ENCODE data around the gene LUC7L. TPM values are rescaled to one million over a fixed set of nuclear protein-coding genes. Genes with fewer than 3 reads are reported as not detected.
"Not testable (repeated sequence)": the region's sequence is repeated elsewhere in the genome, so short reads cannot be mapped to it uniquely, and the experiment has no call there.

Gene LUC7L
- total RNA-seq, 2 donors from 2014 or later = 66.1 to 88.3 TPM

DNA sequence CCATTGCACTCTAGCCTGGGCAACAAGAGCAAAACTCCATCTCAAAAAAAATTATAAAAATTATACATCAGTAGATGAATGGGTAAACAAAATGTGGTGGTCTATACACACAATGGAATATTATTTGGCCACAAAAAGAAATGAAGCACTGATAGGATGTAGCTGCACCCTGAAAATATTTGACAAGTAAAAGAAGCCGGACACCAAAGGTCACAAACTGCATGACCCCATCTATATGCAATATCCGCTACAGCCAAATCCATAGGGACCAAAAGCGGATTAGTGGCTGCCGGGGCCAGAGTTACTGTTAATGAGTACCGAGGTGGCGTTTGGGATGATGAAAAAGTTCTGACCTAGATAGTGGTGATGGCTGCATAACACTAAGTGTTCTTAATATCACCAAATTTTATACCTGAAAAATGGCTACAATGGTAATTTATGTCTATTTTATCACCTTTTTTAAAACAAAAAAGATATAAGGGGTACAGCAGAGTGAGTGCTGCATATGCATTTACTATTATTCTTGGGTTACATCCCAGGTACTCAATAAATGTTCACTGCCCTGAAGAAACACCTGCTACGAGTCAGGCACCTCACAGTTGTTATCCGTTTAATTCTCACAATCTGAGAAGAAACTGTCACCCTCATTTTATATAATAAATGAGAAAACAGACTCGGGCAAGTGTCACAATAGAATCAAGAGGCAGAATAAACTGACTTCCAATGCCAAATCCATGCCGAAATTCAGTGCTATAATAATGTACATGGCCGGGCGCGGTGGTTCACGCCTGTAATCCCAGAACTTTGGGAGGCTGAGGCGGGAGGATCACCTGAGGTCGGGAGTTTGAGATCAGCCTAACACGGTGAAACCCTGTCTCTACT is 49.8 kb downstream of the LUC7L start:
- ATAC-seq (no peak), DNase-seq (ENCODE audit: low spot score in 2 of 2) (no peak)
- no peaks in the 10 kb centered on the region for H3K36me3 Mint-ChIP-seq
- no peak overlapping the region for H3K27ac Mint-ChIP-seq
- no peaks in the 10 kb centered on the region for H3K9me3 Mint-ChIP-seq

DNA sequence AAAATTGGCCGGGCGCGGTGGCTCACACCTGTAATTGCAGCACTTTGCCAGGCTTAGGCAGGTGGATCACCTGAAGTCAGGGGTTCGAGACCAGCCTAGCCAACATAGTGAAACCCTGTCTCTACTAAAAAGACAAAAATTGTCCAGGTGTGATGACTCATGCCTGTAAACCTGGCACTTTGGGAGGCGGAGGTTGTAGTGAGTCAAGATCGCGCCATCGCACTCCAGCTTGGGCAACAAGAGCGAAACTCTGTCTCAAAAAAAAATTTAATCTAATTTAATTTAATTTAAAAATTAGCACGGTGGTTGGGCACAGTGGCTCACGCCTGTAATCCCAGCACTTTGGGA is 50.6 kb downstream of the LUC7L start:
- DNase-seq (ENCODE audit: low spot score in 2 of 2) = no peak
- H3K27ac Mint-ChIP-seq = no peak overlapping the region
- ATAC-seq = no peak
- no peaks in the 10 kb centered on the region for H3K36me3 Mint-ChIP-seq
- no peaks in the 10 kb centered on the region for H3K9me3 Mint-ChIP-seq

DNA sequence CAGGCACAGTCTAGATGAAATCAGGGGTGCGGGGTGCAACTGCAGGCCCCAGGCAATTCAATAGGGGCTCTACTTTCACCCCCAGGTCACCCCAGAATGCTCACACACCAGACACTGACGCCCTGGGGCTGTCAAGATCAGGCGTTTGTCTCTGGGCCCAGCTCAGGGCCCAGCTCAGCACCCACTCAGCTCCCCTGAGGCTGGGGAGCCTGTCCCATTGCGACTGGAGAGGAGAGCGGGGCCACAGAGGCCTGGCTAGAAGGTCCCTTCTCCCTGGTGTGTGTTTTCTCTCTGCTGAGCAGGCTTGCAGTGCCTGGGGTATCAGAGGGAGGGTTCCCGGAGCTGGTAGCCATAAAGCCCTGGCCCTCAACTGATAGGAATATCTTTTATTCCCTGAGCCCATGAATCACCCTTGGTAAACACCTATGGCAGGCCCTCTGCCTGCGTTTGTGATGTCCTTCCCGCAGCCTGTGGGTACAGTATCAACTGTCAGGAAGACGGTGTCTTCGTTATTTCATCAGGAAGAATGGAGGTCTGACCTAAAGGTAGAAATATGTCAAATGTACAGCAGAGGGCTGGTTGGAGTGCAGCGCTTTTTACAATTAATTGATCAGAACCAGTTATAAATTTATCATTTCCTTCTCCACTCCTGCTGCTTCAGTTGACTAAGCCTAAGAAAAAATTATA is 51.1 kb downstream of the LUC7L start:
- no peak for ATAC-seq
- Mint-ChIP-seq H3K9me3 (no peaks in the 10 kb centered on the region), H3K27ac (no peak overlapping the region), H3K36me3 (no peaks in the 10 kb centered on the region)
- no peak for DNase-seq (ENCODE audit: low spot score in 2 of 2)

DNA sequence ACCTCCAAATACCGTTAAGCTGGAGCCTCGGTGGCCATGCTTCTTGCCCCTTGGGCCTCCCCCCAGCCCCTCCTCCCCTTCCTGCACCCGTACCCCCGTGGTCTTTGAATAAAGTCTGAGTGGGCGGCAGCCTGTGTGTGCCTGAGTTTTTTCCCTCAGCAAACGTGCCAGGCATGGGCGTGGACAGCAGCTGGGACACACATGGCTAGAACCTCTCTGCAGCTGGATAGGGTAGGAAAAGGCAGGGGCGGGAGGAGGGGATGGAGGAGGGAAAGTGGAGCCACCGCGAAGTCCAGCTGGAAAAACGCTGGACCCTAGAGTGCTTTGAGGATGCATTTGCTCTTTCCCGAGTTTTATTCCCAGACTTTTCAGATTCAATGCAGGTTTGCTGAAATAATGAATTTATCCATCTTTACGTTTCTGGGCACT is 51.8 kb downstream of the LUC7L start:
- no peak for DNase-seq (ENCODE audit: low spot score in 2 of 2)
- Mint-ChIP-seq H3K36me3 (no peaks in the 10 kb centered on the region), H3K27ac (no peak overlapping the region), H3K9me3 (no peaks in the 10 kb centered on the region)
- no peak for ATAC-seq

DNA sequence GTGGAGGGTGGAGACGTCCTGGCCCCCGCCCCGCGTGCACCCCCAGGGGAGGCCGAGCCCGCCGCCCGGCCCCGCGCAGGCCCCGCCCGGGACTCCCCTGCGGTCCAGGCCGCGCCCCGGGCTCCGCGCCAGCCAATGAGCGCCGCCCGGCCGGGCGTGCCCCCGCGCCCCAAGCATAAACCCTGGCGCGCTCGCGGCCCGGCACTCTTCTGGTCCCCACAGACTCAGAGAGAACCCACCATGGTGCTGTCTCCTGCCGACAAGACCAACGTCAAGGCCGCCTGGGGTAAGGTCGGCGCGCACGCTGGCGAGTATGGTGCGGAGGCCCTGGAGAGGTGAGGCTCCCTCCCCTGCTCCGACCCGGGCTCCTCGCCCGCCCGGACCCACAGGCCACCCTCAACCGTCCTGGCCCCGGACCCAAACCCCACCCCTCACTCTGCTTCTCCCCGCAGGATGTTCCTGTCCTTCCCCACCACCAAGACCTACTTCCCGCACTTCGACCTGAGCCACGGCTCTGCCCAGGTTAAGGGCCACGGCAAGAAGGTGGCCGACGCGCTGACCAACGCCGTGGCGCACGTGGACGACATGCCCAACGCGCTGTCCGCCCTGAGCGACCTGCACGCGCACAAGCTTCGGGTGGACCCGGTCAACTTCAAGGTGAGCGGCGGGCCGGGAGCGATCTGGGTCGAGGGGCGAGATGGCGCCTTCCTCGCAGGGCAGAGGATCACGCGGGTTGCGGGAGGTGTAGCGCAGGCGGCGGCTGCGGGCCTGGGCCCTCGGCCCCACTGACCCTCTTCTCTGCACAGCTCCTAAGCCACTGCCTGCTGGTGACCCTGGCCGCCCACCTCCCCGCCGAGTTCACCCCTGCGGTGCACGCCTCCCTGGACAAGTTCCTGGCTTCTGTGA is 52.5 kb downstream of the LUC7L start, which contains the start of gene HBA1:
Gene HBA1, plus strand, starts transcription at position 204 of the 906 bp plus-strand sequence. Its CDS starts 37 bp downstream, at position 241.
- H3K27ac Mint-ChIP-seq; H3K9me3 Mint-ChIP-seq; H3K36me3 Mint-ChIP-seq; DNase-seq (ENCODE audit: low spot score in 2 of 2): not testable (repeated sequence)
- ATAC-seq = peak in 1 of 2 donors; percentile 59

DNA sequence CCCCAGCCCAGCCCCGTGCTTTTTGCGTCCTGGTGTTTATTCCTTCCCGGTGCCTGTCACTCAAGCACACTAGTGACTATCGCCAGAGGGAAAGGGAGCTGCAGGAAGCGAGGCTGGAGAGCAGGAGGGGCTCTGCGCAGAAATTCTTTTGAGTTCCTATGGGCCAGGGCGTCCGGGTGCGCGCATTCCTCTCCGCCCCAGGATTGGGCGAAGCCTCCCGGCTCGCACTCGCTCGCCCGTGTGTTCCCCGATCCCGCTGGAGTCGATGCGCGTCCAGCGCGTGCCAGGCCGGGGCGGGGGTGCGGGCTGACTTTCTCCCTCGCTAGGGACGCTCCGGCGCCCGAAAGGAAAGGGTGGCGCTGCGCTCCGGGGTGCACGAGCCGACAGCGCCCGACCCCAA is 53.2 kb downstream of the LUC7L start:
- H3K36me3 Mint-ChIP-seq; DNase-seq (ENCODE audit: low spot score in 2 of 2); H3K9me3 Mint-ChIP-seq; H3K27ac Mint-ChIP-seq: not testable (repeated sequence)
- peak in 1 of 2 donors; percentile 2 for ATAC-seq

DNA sequence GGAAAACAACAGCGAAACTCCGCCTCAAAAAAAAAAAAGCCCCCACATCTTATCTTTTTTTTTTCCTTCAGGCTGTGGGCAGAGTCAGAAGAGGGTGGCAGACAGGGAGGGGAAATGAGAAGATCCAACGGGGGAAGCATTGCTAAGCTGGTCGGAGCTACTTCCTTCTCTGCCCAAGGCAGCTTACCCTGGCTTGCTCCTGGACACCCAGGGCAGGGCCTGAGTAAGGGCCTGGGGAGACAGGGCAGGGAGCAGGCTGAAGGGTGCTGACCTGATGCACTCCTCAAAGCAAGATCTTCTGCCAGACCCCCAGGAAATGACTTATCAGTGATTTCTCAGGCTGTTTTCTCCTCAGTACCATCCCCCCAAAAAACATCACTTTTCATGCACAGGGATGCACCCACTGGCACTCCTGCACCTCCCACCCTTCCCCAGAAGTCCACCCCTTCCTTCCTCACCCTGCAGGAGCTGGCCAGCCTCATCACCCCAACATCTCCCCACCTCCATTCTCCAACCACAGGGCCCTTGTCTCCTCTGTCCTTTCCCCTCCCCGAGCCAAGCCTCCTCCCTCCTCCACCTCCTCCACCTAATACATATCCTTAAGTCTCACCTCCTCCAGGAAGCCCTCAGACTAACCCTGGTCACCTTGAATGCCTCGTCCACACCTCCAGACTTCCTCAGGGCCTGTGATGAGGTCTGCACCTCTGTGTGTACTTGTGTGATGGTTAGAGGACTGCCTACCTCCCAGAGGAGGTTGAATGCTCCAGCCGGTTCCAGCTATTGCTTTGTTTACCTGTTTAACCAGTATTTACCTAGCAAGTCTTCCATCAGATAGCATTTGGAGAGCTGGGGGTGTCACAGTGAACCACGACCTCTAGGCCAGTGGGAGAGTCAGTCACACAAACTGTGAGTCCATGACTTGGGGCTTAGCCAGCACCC is 54.0 kb downstream of the LUC7L start:
- Mint-ChIP-seq H3K27ac (no peak overlapping the region), H3K9me3 (no peaks in the 10 kb centered on the region), H3K36me3 (no peaks in the 10 kb centered on the region)
- no peak for DNase-seq (ENCODE audit: low spot score in 2 of 2)
- ATAC-seq = no peak

DNA sequence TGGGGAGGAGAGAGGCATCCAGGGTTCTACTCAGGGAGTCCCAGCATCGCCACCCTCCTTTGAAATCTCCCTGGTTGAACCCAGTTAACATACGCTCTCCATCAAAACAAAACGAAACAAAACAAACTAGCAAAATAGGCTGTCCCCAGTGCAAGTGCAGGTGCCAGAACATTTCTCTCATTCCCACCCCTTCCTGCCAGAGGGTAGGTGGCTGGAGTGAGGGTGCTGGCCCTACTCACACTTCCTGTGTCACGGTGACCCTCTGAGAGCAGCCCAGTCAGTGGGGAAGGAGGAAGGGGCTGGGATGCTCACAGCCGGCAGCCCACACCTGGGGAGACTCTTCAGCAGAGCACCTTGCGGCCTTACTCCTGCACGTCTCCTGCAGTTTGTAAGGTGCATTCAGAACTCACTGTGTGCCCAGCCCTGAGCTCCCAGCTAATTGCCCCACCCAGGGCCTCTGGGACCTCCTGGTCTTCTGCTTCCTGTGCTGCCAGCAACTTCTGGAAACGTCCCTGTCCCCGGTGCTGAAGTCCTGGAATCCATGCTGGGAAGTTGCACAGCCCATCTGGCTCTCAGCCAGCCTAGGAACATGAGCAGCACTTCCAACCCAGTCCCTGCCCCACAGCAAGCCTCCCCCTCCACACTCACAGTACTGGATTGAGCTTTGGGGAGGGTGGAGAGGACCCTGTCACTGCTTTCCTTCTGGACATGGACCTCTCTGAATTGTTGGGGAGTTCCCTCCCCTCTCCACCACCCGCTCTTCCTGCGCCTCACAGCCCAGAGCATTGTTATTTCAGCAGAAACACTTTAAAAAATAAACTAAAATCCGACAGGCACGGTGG is 55.1 kb downstream of the LUC7L start:
- ATAC-seq; H3K36me3 Mint-ChIP-seq; DNase-seq (ENCODE audit: low spot score in 2 of 2); H3K27ac Mint-ChIP-seq; H3K9me3 Mint-ChIP-seq: not testable (repeated sequence)

DNA sequence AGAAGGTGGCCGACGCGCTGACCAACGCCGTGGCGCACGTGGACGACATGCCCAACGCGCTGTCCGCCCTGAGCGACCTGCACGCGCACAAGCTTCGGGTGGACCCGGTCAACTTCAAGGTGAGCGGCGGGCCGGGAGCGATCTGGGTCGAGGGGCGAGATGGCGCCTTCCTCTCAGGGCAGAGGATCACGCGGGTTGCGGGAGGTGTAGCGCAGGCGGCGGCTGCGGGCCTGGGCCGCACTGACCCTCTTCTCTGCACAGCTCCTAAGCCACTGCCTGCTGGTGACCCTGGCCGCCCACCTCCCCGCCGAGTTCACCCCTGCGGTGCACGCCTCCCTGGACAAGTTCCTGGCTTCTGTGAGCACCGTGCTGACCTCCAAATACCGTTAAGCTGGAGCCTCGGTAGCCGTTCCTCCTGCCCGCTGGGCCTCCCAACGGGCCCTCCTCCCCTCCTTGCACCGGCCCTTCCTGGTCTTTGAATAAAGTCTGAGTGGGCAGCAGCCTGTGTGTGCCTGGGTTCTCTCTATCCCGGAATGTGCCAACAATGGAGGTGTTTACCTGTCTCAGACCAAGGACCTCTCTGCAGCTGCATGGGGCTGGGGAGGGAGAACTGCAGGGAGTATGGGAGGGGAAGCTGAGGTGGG is 55.9 kb downstream of the LUC7L start:
- not testable (repeated sequence) for H3K9me3 Mint-ChIP-seq, H3K36me3 Mint-ChIP-seq

DNA sequence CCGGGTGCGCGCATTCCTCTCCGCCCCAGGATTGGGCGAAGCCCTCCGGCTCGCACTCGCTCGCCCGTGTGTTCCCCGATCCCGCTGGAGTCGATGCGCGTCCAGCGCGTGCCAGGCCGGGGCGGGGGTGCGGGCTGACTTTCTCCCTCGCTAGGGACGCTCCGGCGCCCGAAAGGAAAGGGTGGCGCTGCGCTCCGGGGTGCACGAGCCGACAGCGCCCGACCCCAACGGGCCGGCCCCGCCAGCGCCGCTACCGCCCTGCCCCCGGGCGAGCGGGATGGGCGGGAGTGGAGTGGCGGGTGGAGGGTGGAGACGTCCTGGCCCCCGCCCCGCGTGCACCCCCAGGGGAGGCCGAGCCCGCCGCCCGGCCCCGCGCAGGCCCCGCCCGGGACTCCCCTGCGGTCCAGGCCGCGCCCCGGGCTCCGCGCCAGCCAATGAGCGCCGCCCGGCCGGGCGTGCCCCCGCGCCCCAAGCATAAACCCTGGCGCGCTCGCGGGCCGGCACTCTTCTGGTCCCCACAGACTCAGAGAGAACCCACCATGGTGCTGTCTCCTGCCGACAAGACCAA is 56.8 kb downstream of the LUC7L start, which contains the start of gene HBA2:
Gene HBA2, plus strand, starts transcription at position 503 of the 568 bp plus-strand sequence. Its CDS starts 37 bp downstream, at position 540.
- H3K9me3 Mint-ChIP-seq; DNase-seq (ENCODE audit: low spot score in 2 of 2); H3K27ac Mint-ChIP-seq; H3K36me3 Mint-ChIP-seq: not testable (repeated sequence)
- ATAC-seq = peak in 1 of 2 donors; percentile 60

More for the DNA sequence above, 55.9 kb downstream of the LUC7L start:
- not testable (repeated sequence) for DNase-seq (ENCODE audit: low spot score in 2 of 2); H3K27ac Mint-ChIP-seq; ATAC-seq

DNA sequence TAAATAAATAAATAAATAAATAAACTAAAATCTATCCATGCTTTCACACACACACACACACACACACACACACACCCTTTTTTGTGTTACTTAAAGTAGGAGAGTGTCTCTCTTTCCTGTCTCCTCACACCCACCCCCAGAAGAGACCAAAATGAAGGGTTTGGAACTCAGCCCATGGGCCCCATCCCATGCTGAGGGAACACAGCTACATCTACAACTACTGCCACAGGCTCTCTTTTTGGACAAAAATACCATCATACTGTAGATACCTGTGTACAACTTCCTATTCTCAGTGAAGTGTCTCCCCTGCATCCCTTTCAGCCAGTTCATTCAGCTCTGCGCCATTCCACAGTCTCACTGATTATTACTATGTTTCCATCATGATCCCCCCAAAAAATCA is 58.5 kb downstream of the LUC7L start:
- Mint-ChIP-seq H3K9me3 (no peaks in the 10 kb centered on the region), H3K36me3 (no peaks in the 10 kb centered on the region), H3K27ac (no peak overlapping the region)
- no peak for ATAC-seq
- no peak for DNase-seq (ENCODE audit: low spot score in 2 of 2)

DNA sequence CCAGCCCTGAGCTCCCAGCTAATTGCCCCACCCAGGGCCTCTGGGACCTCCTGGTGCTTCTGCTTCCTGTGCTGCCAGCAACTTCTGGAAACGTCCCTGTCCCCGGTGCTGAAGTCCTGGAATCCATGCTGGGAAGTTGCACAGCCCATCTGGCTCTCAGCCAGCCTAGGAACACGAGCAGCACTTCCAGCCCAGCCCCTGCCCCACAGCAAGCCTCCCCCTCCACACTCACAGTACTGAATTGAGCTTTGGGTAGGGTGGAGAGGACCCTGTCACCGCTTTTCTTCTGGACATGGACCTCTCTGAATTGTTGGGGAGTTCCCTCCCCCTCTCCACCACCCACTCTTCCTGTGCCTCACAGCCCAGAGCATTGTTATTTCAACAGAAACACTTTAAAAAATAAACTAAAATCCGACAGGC is 59.2 kb downstream of the LUC7L start:
- H3K27ac Mint-ChIP-seq, H3K36me3 Mint-ChIP-seq: not testable (repeated sequence)

DNA sequence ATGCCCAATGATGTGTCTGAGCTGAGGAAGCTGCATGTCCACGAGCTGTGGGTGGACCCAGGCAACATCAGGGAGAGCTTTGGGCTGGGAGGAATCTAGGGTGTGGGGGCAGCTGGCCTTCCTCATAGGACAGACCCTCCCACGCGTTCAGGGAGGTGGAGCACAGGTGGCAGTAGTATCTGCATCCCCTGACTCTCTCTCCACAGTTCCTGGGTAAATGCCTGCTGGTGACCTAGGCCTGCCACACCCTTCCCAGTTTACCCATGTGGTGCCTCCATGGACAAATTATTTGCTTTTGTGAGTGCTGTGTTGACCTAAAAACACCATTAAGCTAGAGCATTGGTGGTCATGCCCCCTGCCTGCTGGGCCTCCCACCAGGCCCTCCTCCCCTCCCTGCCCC is 60.2 kb downstream of the LUC7L start:
- no peaks in the 10 kb centered on the region for H3K9me3 Mint-ChIP-seq
- DNase-seq (ENCODE audit: low spot score in 2 of 2) (no peak), ATAC-seq (no peak)
- H3K36me3 Mint-ChIP-seq = no peaks in the 10 kb centered on the region
- no peak overlapping the region for H3K27ac Mint-ChIP-seq

More for the DNA sequence above, 59.2 kb downstream of the LUC7L start:
- ATAC-seq; H3K9me3 Mint-ChIP-seq; DNase-seq (ENCODE audit: low spot score in 2 of 2): not testable (repeated sequence)

DNA sequence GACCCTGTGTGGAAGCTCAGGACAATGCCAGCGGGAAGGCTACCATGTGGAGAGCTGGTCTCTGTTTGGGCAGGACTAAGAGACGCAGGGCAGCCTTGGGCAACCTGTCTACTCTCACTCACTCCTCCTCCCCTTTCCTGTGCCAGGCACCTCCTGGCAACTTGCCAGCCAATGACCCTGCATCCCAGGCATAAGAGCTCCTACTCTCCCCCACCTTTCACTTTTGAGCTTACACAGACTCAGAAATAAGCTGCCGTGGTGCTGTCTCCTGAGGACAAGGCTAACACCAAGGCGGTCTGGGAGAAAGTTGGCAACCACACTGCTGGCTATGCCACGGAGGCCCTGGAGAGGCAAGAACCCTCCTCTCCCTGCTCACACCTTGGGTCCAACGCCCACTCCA is 60.8 kb downstream of the LUC7L start:
- DNase-seq (ENCODE audit: low spot score in 2 of 2) (no peak), ATAC-seq (no peak)
- no peak overlapping the region for H3K27ac Mint-ChIP-seq
- H3K36me3 Mint-ChIP-seq = no peaks in the 10 kb centered on the region
- no peaks in the 10 kb centered on the region for H3K9me3 Mint-ChIP-seq

Data from activated naive CD4-positive, alpha-beta T cell treated with anti-CD3 and anti-CD28 coated beads, Interleukin-2, amount 50 U/mL, for 72 hours (primary cell).